ENCODE results near the gene BMPR1A. TPM values are rescaled to one million over a fixed set of nuclear protein-coding genes. Genes with fewer than 3 reads are reported as not detected.

Gene BMPR1A
- total and polyA plus RNA-seq, 10 of the 15 experiments (the other 5 are each of a cell fraction or from before 2014, with no cell fraction given): 2.3 to 22.7 (median 13.1) TPM

DNA sequence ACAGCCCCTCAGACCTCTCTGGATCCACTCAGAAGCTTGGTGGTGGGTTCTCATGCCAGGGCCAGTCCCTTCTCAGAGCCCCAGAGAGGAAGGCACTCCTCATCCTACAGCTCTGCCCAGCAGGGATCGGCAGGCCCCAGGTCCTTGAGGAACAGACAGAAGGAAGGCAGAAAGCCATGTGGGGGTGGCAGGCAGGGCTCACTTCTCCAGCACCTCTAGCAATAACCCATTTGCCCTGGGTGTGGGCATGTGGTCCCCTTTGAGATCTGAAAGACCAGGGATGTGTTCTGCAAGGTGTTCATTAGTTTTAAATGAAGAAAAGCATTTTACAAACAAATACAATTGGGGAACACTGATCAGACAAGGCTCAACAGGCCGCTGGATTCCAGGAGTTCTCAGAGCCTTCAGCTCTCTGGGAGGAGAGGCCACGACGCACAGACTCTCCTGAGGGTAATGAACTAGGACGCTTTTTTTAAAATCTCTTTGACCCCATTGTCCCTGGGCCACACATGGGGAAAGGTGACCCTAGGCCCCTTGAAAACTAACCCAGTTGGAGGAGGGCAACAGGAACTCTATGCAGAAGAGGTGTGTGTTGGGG lies 47.5 kb upstream of the BMPR1A start:
- ChIA-PET RAD21 (ENCODE audit: unreplicated experiment) (interaction anchor here (0.6 kb wide), 1 partner anchor 19 kb away, joined by 3 read pairs; no protein-coding TSS in a partner anchor), POLR2A (no interaction called here), SMC1A (ENCODE audit: uncharacterized antibody, unreplicated experiment) (interaction anchor here (1.2 kb wide), 1 partner anchor 190 kb away, joined by 4 read pairs; no protein-coding TSS in a partner anchor), CTCF (interaction anchor here (1.3 to 2.3 kb wide), 4 partner anchors 9 to 190 kb away, joined by 3 to 7 read pairs (median 4); no protein-coding TSS in a partner anchor)
- no TSS peak for BruUV-seq (replicated peaks)
- H3K27ac ChIP-seq (ENCODE audit: control insufficient read depth, insufficient read depth): no peak overlapping the region
- DNase-seq (ENCODE audit: low read depth, low spot score): no peak
- H3K36me3 ChIP-seq (ENCODE audit: control insufficient read depth in 2 of 2, insufficient read depth in 2 of 2, low read length in 1 of 2): no peaks in the 10 kb centered on the region
- H3K27me3 ChIP-seq (replicated peaks in 1 of 2; ENCODE audit: control insufficient read depth in 2 of 2, insufficient read depth in 2 of 2, low read length in 1 of 2): no peaks in the 10 kb centered on the region
- H3K79me2 ChIP-seq (ENCODE audit: control insufficient read depth, insufficient read depth, low read length): no peaks in the 10 kb centered on the region
- ATAC-seq: no peak
- H3K4me1 ChIP-seq (ENCODE audit: control insufficient read depth, insufficient read depth, low read length): peaks cover 4% of the 10 kb centered on the region; the same call in 1 of the 2 replicates
- no peak for TF ChIP-seq TARDBP (IDR thresholded peaks at IDR 0.05; ENCODE audit: borderline replicate concordance)
- TF ChIP-seq NR2F1 (conservative IDR thresholded peaks at IDR 0.05): no peak
- no peak for TF ChIP-seq LARP7 (IDR thresholded peaks at IDR 0.05)
- no peak for TF ChIP-seq SREBF2 (IDR thresholded peaks at IDR 0.05; ENCODE audit: low read length)
- no peak for TF ChIP-seq POLR2AphosphoS5 (IDR thresholded peaks at IDR 0.05; ENCODE audit: low read length)
- no peak for TF ChIP-seq ZNF24 (IDR thresholded peaks at IDR 0.05)
- TF ChIP-seq NKRF (conservative IDR thresholded peaks at IDR 0.05): no peak
- no peak for TF ChIP-seq MEF2B (IDR thresholded peaks at IDR 0.05; ENCODE audit: partially characterized antibody, poor library complexity, severe bottlenecking)
- no peak for TF ChIP-seq RAD51 (IDR thresholded peaks at IDR 0.05)
- TF ChIP-seq YBX1 (IDR thresholded peaks at IDR 0.05): no peak
- TF ChIP-seq BCL3 (IDR thresholded peaks at IDR 0.05; ENCODE audit: borderline replicate concordance, insufficient read depth, low read depth, low read length, poor library complexity, severe bottlenecking): no peak
- TF ChIP-seq SIX5 (IDR thresholded peaks at IDR 0.05; ENCODE audit: low read depth, low read length, severe bottlenecking): no peak
- TF ChIP-seq MTA3 (IDR thresholded peaks at IDR 0.05; ENCODE audit: borderline replicate concordance, low read length): no peak
- TF ChIP-seq ZBTB40 (IDR thresholded peaks at IDR 0.05; ENCODE audit: borderline replicate concordance): no peak
- TF ChIP-seq HDAC2 (IDR thresholded peaks at IDR 0.05): no peak
- intact Hi-C loops (cut with micrococcal nuclease; ENCODE audit: unreplicated experiment): no loop called here
- no peak for FAIRE-seq
- no peak overlapping the region for H2AFZ ChIP-seq (ENCODE audit: control insufficient read depth, low read depth, low read length)
- no peak overlapping the region for H3K9ac ChIP-seq (ENCODE audit: control insufficient read depth, insufficient read depth, low read length)
- WGBS (ENCODE audit: insufficient coverage, insufficient replicate concordance, low lambda C conversion rate, missing lambda C conversion rate): 90% methylated on average over 5 of the region's 5 CpGs
- no peaks in the 10 kb centered on the region for H4K20me1 ChIP-seq (ENCODE audit: control insufficient read depth, insufficient read depth)
- no peaks in the 10 kb centered on the region for H3K9me3 ChIP-seq (replicated peaks; ENCODE audit: control insufficient read depth, insufficient read depth, low read length)
- in situ Hi-C loops (cut with MboI): no loop called here
- no peak overlapping the region for H3K4me2 ChIP-seq (ENCODE audit: control insufficient read depth, insufficient read depth)
- no peak overlapping the region for H3K4me3 ChIP-seq

Measured in GM12878 (cell line).